Testis (tissue), 2 donors: Measurements from ENCODE around the gene TMED1.

Experiments used
- CTCF ChIP-seq, 3 experiments: fragments of 450-650 bp in 2 of 3; fragments of 200-600 bp in 1 of 3; sonication (generic) in 1 of 3; IDR thresholded peaks; one replicate each; pipeline ENCODE4 v1.5.1; 2016 to 2019; ENCODE audit warnings: antibody characterized with exemption in 3 of 3, mild to moderate bottlenecking in 2 of 3, moderate library complexity in 1 of 3
- POLR2A ChIP-seq: fragments of 450-650 bp; IDR thresholded peaks from one replicate; pipeline ENCODE4 v1.6.1; 2017; ENCODE audit warnings: antibody characterized with exemption, mild to moderate bottlenecking, moderate library complexity

- TF ChIP-seq CTCF (IDR thresholded peaks at IDR 0.05) (no peak), POLR2A (no peak)
Measured at GRCh38 chr19:10878253-10878652, 42.2 kb upstream of the TMED1 start.
